Measurements from ENCODE around the gene ZNF878. TPM values are rescaled to one million over a fixed set of nuclear protein-coding genes. Genes with fewer than 3 reads are reported as not detected.

Gene ZNF878
- total and polyA plus RNA-seq, 2 of the 13 experiments (the other 11 are each of a cell fraction or from before 2014, with no cell fraction given): 0.46 to 5.2 TPM

DNA sequence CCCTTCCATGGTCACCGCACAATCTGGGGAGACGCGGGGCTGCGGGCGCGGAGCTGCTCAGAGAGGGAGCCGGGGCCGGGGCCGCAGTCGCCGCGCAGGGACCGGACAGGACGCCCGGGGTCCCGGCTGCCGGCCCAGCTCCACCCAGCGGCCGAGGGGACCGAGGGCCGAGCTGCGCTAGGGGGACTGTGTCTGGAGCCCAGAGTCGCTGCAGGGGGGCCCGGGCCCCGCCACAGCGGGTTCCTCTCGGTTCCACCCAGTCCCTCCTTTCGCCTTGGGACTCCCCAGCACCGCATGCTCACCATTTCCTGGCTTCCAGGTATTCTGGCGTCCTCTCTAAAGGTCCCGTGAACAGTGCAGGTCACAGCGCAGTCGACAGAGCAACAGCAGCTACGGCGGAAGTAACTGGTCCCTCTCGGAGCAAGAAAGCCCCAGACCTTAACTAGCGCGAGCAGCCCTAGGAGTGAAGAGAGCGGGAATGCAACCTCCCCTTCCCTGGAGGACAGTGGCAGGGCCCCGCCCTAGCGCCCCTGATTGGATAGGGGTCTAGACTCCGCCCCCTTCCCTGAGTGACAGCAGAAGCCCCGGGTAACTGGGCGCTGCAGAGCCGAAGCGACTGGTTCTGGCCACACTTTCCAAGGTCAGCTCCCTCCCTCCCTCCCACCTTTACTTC is at the start of gene ZNF878 (continued):
- TF ChIP-seq, protein P1, sequence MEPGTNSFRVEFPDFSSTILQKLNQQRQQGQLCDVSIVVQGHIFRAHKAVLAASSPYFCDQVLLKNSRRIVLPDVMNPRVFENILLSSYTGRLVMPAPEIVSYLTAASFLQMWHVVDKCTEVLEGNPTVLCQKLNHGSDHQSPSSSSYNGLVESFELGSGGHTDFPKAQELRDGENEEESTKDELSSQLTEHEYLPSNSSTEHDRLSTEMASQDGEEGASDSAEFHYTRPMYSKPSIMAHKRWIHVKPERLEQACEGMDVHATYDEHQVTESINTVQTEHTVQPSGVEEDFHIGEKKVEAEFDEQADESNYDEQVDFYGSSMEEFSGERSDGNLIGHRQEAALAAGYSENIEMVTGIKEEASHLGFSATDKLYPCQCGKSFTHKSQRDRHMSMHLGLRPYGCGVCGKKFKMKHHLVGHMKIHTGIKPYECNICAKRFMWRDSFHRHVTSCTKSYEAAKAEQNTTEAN (CRISPR knock-in tag; conservative IDR thresholded peaks at IDR 0.05): no peak
- TF ChIP-seq ZZZ3 (CRISPR knock-in tag; IDR thresholded peaks at IDR 0.05; ENCODE audit: borderline replicate concordance): no peak
- TF ChIP-seq, protein P2, sequence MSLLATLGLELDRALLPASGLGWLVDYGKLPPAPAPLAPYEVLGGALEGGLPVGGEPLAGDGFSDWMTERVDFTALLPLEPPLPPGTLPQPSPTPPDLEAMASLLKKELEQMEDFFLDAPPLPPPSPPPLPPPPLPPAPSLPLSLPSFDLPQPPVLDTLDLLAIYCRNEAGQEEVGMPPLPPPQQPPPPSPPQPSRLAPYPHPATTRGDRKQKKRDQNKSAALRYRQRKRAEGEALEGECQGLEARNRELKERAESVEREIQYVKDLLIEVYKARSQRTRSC (CRISPR knock-in tag; IDR thresholded peaks at IDR 0.05; ENCODE audit: low read depth): no peak
- peak; percentile 85 for TF ChIP-seq HNRNPLL (IDR thresholded peaks at IDR 0.05; ENCODE audit: low read depth, low read length, poor library complexity, severe bottlenecking)
- TF ChIP-seq ZBTB3 (CRISPR knock-in tag; IDR thresholded peaks at IDR 0.05; ENCODE audit: borderline replicate concordance, low read depth): no peak
- peak; percentile 65 for TF ChIP-seq CBX1 (IDR thresholded peaks at IDR 0.05; ENCODE audit: low read depth)
- TF ChIP-seq ZNF160 (CRISPR knock-in tag; IDR thresholded peaks at IDR 0.05): no peak
- no peak; the same call in 1 of the 2 replicates for TF ChIP-seq AHR (CRISPR knock-in tag; IDR thresholded peaks at IDR 0.05)
- peak; percentile 91; the same call in 1 of the 2 replicates for TF ChIP-seq ZNF292 (CRISPR knock-in tag; IDR thresholded peaks at IDR 0.05; ENCODE audit: borderline replicate concordance, low read depth)
- TF ChIP-seq NR3C1 (CRISPR knock-in tag; IDR thresholded peaks at IDR 0.05): no peak
- peak; percentile 42; the same call in 1 of the 2 replicates for TF ChIP-seq HOXD1 (CRISPR knock-in tag; IDR thresholded peaks at IDR 0.05)
- no peak for TF ChIP-seq SATB2 (CRISPR knock-in tag; IDR thresholded peaks at IDR 0.05)
- 0 out of 2 replicates have a peak, but pooled peaks have one; percentile 32 for TF ChIP-seq ZNF343 (CRISPR knock-in tag; IDR thresholded peaks at IDR 0.05)
- TF ChIP-seq RAD21 (CRISPR knock-in tag; IDR thresholded peaks at IDR 0.05): peak; percentile 71
- no peak for TF ChIP-seq ZBTB33 (CRISPR knock-in tag; IDR thresholded peaks at IDR 0.05)
- no peak for TF ChIP-seq ZNF552 (CRISPR knock-in tag; IDR thresholded peaks at IDR 0.05; ENCODE audit: borderline replicate concordance)
- TF ChIP-seq ETV5 (CRISPR knock-in tag; IDR thresholded peaks at IDR 0.05; ENCODE audit: borderline replicate concordance): peak; percentile 83
- TF ChIP-seq, protein P3, sequence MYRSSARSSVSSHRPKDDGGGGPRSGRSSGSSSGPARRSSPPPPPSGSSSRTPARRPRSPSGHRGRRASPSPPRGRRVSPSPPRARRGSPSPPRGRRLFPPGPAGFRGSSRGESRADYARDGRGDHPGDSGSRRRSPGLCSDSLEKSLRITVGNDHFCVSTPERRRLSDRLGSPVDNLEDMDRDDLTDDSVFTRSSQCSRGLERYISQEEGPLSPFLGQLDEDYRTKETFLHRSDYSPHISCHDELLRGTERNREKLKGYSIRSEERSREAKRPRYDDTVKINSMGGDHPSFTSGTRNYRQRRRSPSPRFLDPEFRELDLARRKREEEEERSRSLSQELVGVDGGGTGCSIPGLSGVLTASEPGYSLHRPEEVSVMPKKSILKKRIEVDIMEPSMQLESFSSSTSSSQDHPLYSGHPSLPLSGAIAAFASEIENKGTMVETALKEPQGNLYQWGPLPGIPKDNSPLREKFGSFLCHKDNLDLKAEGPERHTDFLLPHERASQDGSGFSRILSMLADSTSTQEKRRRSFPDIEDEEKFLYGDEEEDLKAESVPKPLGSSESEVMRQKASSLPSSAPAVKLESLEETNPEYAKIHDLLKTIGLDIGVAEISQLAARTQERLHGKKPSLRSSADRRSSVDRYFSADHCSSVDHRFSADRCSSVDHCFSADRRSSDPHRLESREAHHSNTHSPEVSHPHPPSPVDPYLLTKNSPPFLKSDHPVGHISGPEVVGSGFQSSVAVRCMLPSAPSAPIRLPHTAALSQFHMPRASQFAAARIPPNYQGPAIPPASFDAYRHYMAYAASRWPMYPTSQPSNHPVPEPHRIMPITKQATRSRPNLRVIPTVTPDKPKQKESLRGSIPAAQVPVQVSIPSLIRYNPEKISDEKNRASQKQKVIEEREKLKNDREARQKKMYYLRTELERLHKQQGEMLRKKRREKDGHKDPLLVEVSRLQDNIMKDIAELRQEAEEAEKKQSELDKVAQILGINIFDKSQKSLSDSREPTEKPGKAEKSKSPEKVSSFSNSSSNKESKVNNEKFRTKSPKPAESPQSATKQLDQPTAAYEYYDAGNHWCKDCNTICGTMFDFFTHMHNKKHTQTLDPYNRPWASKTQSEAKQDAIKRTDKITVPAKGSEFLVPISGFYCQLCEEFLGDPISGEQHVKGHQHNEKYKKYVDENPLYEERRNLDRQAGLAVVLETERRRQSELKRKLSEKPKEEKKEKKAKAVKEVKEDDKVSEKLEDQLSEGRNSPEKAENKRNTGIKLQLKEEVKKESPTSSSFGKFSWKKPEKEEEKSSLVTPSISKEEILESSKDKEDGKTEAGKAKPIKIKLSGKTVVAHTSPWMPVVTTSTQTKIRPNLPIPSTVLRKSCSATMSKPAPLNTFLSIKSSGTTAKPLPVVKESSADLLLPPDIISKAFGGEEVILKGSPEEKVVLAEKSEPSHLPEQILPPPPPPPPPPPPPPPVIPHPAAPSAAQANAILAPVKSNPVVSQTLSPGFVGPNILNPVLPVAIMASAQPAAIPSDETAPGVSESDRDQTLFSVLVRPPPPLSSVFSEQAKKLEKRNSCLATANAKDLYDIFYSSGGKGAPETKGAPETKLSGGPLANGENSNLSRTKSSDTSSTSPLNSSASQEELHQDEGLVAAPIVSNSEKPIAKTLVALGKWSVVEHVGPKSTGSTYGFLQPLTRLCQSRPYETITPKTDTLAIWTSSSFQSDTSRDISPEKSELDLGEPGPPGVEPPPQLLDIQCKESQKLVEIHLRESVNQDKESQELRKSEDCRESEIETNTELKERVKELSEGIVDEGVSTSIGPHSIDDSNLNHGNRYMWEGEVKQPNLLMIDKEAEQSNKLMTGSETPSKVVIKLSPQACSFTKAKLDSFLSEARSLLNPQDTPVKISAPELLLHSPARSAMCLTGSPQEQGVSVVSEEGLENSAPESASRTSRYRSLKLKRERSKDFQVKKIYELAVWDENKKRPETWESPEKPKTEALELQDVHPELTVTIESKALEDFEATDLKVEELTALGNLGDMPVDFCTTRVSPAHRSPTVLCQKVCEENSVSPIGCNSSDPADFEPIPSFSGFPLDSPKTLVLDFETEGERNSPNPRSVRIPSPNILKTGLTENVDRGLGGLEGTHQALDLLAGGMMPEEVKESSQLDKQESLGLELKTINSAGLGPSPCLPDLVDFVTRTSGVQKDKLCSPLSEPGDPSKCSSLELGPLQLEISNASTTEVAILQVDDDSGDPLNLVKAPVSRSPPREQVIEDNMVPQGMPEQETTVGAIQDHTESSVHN (CRISPR knock-in tag; IDR thresholded peaks at IDR 0.05): no peak
